GM21390 (cell line): Measurements from ENCODE around the gene FZD4.
"Not testable (repeated sequence)": the region's sequence is repeated elsewhere in the genome, so short reads cannot be mapped to it uniquely, and the experiment has no call there.

Experiments used
- ATAC-seq: cut with Tn5 transposase; IDR thresholded peaks from one replicate; pipeline ENCODE4 v1.9.1; 2021; ENCODE audit not compliant: unreplicated experiment

Gene FZD4

GRCh38 chr11:86916330-86916729 is 38.9 kb downstream of the FZD4 start:
- no peak for ATAC-seq

DNA sequence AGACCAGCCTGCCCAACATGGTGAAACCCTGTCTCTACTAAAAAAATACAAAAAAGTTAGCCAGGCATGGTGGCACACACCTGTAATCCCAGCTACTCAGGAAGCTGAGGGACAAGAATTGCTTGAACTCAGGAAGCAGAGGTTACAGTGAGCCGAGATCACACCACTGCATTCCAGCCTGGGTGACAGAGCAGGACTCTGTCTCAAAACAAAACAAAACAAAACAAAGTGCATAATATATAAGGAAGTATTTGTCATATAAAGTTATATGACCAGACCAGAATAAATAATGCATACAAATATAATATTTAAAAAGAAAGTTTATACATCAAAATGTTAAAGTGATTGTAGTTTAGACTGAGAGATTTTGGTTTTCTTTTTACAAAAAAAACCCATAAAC is 39.3 kb downstream of the FZD4 start:
- not testable (repeated sequence) for ATAC-seq

- ATAC-seq: no peak
Observed at GRCh38 chr11:86914865-86915519, 40.2 kb downstream of the FZD4 start.

GRCh38 chr11:86912238-86912637 is 43.0 kb downstream of the FZD4 start:
- ATAC-seq: no peak

DNA sequence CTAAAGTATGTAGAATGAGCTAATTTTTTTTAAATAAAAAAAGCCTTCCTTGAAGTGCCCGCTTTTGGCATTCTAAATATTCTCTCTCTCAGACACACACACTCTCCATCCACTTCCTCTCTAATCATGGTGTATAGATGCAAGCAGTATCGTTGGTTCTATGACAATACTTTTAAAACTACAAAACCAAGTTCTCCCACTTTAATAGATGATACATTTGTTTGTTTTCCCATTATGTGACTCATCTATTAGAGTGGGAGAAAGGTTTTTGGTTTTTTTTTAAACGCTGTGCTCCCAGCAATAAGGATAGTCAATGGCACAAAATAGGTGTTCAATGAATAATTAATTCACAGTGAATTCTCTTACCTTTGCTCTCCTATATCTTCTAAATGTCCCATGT is 44.6 kb downstream of the FZD4 start:
- ATAC-seq: no peak

- no peak for ATAC-seq
Observed at GRCh38 chr11:86906198-86906597, 49.0 kb downstream of the FZD4 start.

- no peak for ATAC-seq
Observed at GRCh38 chr11:86905252-86905651, 49.9 kb downstream of the FZD4 start.

- ATAC-seq: no peak
Observed at GRCh38 chr11:86904001-86904400, 51.2 kb downstream of the FZD4 start.

DNA sequence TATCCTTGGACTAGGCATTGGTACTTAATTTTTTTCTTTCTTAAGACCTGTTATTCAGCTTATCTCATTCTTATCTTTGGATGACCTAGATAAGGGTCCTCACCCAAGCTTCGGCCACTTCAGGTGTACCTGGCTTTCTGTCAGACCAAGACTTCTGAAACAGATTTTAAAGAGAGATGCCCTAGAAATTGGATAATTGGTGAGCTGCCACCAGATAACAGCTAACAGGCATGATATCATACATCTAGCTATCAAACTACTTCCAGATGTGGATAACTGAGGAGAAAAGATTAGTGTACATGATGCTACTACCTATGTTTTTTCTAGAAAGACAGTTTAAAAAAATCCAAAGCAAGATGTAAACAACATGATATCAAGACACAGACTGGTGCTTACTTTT is 52.9 kb downstream of the FZD4 start:
- no peak for ATAC-seq

- no peak for ATAC-seq
Observed at GRCh38 chr11:86901599-86901998, 53.6 kb downstream of the FZD4 start.

- ATAC-seq: no peak
Observed at GRCh38 chr11:86900162-86900561, 55.0 kb downstream of the FZD4 start.

DNA sequence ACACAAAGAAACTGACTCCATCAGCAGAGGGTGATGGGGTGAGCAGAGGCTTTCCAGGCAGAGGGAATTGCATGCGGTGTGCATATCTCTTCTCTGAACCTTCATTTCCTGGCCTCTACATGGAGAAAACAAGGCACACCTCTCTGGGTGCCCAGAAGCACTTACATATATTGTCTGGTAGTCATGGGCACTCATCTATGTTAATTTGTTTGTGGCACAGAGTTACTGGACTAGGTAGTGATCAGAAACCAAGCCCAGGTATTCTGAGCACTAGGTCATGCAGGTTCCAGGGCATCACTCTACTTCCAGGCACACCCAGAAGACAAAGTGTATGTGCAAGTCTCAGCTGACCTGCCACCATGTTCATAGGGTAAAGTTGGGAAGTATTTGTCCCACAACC is 56.5 kb downstream of the FZD4 start:
- no peak for ATAC-seq

- ATAC-seq: no peak
Observed at GRCh38 chr11:86896441-86896841, 58.8 kb downstream of the FZD4 start.
